ENCODE data around the gene DPEP2NB. TPM values are rescaled to one million over a fixed set of nuclear protein-coding genes. Genes with fewer than 3 reads are reported as not detected.
"Not testable (repeated sequence)": the region's sequence is repeated elsewhere in the genome, so short reads cannot be mapped to it uniquely, and the experiment has no call there.

Gene DPEP2NB
- not detected for total RNA-seq

GRCh38 chr16:68015681-68016080 lies at the start of gene DPEP2NB:
TSS of gene DPEP2NB (minus strand) at chr16:68015911. CDS start at chr16:68015770, 141 bp downstream.
- intact Hi-C loops (cut with DNase I), result no loop called here
- ATAC-seq (no peak), DNase-seq (ENCODE audit: low spot score) (no peak)

- ATAC-seq (peak; percentile 82), DNase-seq (ENCODE audit: low spot score) (peak; percentile 86)
- intact Hi-C loops (cut with DNase I), result no loop called here
Measured at GRCh38 chr16:68064791-68065365, 49.2 kb upstream of the DPEP2NB start.

- intact Hi-C loops (cut with DNase I), result no loop called here
- DNase-seq (ENCODE audit: low spot score) (no peak), ATAC-seq (no peak)
Measured at GRCh38 chr16:68062910-68063393, 47.2 kb upstream of the DPEP2NB start.

- intact Hi-C loops (cut with DNase I), result no loop called here
- no peak for DNase-seq (ENCODE audit: low spot score)
Measured at GRCh38 chr16:68061396-68061795, 45.7 kb upstream of the DPEP2NB start.

GRCh38 chr16:68059804-68060203 lies 44.1 kb upstream of the DPEP2NB start:
- intact Hi-C loops (cut with DNase I), result no loop called here
- no peak for ATAC-seq

More at GRCh38 chr16:68061396-68061795, 45.7 kb upstream of the DPEP2NB start:
- ATAC-seq, result no peak

GRCh38 chr16:68055395-68055794 lies 39.7 kb upstream of the DPEP2NB start:
- DNase-seq (ENCODE audit: low spot score) (peak; percentile 17), ATAC-seq (no peak)
- intact Hi-C loops (cut with DNase I), result no loop called here

More at GRCh38 chr16:68059804-68060203, 44.1 kb upstream of the DPEP2NB start:
- DNase-seq (ENCODE audit: low spot score), result no peak

- intact Hi-C loops (cut with DNase I), result no loop called here
- DNase-seq (ENCODE audit: low spot score) (no peak), ATAC-seq (no peak)
Measured at GRCh38 chr16:68049449-68049848, 33.7 kb upstream of the DPEP2NB start.

- intact Hi-C loops (cut with DNase I), result no loop called here
- ATAC-seq (no peak), DNase-seq (ENCODE audit: low spot score) (no peak)
Measured at GRCh38 chr16:68047987-68048386, 32.3 kb upstream of the DPEP2NB start.

- DNase-seq (ENCODE audit: low spot score), result no peak
- no peak for ATAC-seq
- intact Hi-C loops (cut with DNase I), result no loop called here
Measured at GRCh38 chr16:68046106-68046505, 30.4 kb upstream of the DPEP2NB start.

- no peak for DNase-seq (ENCODE audit: low spot score)
- intact Hi-C loops (cut with DNase I), result loop anchor here (5.0 kb wide), 1 partner anchor 214 kb away; no protein-coding TSS in a partner anchor
- ATAC-seq, result no peak
Measured at GRCh38 chr16:68041783-68042182, 26.1 kb upstream of the DPEP2NB start.

GRCh38 chr16:68040506-68041288 lies 25.0 kb upstream of the DPEP2NB start:
- DNase-seq (ENCODE audit: low spot score) (peak; percentile 90), ATAC-seq (peak; percentile 91)
- intact Hi-C loops (cut with DNase I), result loop anchor here (5.0 kb wide), 1 partner anchor 213 kb away; no protein-coding TSS in a partner anchor

- ATAC-seq (no peak), DNase-seq (ENCODE audit: low spot score) (no peak)
- intact Hi-C loops (cut with DNase I), result no loop called here
Measured at GRCh38 chr16:68037841-68038597, 22.3 kb upstream of the DPEP2NB start.

- ATAC-seq (no peak), DNase-seq (ENCODE audit: low spot score) (no peak)
- intact Hi-C loops (cut with DNase I), result no loop called here
Measured at GRCh38 chr16:68035227-68035626, 19.5 kb upstream of the DPEP2NB start.

- intact Hi-C loops (cut with DNase I), result no loop called here
- DNase-seq (ENCODE audit: low spot score) (no peak), ATAC-seq (no peak)
Measured at GRCh38 chr16:68033101-68033500, 17.4 kb upstream of the DPEP2NB start.

- ATAC-seq, result no peak
- intact Hi-C loops (cut with DNase I), result no loop called here
- no peak for DNase-seq (ENCODE audit: low spot score)
Measured at GRCh38 chr16:68031951-68032350, 16.2 kb upstream of the DPEP2NB start.

GRCh38 chr16:68030108-68030507 lies 14.4 kb upstream of the DPEP2NB start:
- intact Hi-C loops (cut with DNase I); DNase-seq (ENCODE audit: low spot score): not testable (repeated sequence)
- peak; percentile 30 for ATAC-seq

- DNase-seq (ENCODE audit: low spot score) (no peak), ATAC-seq (no peak)
- intact Hi-C loops (cut with DNase I), result no loop called here
Measured at GRCh38 chr16:68028996-68029395, 13.3 kb upstream of the DPEP2NB start.

- peak; percentile 98 for ATAC-seq
- intact Hi-C loops (cut with DNase I), result no loop called here
- peak; percentile 97 for DNase-seq (ENCODE audit: low spot score)
Measured at GRCh38 chr16:68022728-68023537, 7.2 kb upstream of the DPEP2NB start, which contains the start of the genes DDX28 and DUS2. TSS of gene DDX28 (minus strand) at chr16:68023232. CDS start at chr16:68023202, 30 bp downstream. TSS of gene DUS2 (plus strand) at chr16:68023284. CDS start at chr16:68038024, 14,740 bp downstream.
